ENCODE results near the gene INPP5B.
A peak's percentile ranks its signal among the peaks of the same experiment; 100 is the strongest.
"Not testable (repeated sequence)": the region's sequence is repeated elsewhere in the genome, so short reads cannot be mapped to it uniquely, and the experiment has no call there.

The INPP5B gene

DNA sequence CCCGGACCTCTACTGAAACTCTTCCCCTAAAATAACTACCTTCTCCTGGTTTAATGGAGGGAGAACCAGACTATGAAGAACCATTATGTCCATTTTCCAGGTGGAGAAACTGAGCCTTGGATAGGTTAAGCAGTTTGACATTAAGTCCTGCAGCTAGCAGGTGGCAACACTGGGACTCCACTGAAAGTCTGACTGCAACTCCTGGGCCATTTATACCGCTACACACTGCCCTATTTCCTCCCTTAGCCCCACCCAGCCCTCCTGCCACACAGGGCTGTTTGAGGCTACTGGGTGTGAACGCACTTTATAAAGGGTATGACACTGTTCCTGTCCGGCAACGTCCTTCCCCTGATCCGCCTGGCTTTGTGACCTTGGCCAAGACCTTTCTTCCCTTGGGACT is 511 bp upstream of the INPP5B start:
- no peak for DNase-seq

DNA sequence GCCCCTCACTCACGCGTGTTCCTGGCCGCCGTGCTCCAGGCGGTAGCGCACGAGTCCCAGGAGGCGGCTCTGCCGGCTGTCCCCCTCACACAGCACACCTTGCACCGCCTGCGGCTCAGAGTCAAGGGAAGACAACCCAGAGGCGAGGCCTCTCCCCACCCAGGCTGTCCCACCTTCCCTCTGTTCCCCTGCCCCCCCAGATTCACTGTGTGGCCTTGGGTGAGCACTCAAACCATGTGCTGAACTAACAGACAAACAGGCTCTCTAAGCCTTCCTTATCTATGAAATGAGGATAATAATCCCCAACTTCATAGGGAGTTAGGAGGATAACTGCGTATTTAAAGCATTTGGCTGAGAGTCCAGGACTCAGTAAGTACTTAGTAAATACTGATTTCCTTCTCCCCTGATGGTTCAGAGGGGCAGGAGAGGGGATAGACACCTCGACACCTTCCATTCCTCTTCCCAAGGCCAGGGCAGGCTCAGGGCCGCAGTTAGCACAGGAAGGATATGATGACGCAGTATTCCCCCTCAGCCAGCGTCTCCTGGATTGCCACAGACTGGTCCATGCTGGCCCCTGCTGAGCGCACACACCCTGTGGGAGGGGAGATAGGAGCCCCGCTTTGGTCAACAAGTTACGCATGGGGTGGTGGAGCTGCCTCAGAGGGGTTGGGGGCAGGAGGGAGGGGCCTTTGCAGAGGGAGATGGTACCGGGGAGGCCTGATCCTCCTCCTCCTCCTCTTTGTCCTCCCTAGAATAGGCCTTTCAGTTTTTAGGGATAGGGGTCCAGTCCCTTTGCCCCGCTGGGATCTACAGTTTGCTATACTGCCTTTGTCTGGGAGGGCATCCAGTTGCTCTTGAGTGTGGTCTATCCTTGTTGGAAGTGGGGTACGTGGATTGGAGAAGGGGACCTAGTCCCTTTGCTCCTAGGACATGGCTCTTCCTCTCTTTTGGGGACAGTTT is 830 bp downstream of the INPP5B start:
- DNase-seq: peak in 1 of 2 experiments; percentile 17

DNA sequence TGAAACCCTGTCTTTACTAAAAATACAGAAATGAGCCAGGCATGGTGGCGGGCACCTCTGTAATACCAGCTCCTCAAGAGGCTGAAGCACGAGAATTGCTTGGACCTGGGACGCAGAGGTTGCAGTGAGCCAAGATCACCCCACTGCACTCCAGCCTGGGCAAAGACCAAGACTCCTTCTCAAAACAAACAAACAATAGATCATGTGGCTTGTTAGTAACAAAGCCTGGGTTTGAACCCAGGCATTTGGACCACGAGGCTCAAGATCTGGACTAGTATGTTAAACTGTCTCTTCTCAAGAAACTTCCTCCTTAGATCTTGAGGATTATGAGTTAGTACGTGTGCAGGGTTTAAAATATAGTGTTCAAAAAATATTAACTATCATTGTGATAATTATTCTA is 1.6 kb downstream of the INPP5B start:
- no peak for DNase-seq

DNA sequence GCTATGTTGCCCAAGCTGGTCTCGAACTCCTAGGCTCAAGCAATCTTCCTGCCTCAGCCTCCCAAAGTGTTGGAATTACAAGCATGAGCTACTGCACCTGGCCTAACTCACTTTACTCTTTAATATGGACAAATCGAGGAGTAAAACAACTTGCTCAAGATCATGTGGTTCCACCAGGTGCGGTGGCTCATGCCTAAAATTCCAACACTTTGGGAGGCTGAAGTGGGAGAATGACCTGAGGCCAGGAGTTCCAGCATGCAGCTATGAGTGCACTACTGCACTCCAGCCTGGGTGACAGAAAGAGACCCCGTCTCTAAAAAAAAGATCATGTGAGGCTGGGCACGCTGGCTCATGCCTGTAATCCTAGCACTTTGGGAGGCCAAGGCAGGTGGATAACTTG is 2.0 kb downstream of the INPP5B start:
- no peak for DNase-seq

DNA sequence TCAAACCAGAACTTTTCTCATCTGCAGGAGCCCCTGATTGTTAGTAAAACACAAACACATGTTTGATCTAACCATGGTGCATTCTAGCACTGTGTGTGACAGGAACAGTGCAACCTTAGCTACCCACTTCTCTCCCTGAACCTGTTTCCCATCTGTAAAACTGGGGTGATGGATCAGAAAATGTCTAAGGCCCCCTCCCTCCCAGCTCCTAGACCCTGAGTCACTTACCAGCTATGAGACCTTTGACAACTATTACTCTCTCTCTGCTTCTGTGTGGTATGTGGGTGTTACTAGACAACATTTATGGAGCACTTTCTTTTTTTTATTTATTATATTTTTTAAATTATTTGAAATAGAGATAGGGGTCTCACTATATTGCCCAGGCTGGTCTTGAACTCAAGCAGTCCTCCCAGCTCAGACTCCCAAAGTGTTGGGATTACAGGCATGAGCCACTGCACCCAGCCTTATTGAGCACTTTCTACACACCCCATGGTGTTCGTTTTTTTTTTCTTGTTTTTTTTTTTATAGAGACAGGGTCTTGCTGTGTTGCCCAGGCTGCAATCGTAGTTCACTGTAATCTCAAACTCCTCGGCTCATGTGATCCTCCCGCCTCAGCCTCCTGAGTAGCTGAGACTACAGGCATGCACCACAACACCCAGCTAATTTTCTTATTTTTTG is 2.6 kb downstream of the INPP5B start:
- DNase-seq: no peak

DNA sequence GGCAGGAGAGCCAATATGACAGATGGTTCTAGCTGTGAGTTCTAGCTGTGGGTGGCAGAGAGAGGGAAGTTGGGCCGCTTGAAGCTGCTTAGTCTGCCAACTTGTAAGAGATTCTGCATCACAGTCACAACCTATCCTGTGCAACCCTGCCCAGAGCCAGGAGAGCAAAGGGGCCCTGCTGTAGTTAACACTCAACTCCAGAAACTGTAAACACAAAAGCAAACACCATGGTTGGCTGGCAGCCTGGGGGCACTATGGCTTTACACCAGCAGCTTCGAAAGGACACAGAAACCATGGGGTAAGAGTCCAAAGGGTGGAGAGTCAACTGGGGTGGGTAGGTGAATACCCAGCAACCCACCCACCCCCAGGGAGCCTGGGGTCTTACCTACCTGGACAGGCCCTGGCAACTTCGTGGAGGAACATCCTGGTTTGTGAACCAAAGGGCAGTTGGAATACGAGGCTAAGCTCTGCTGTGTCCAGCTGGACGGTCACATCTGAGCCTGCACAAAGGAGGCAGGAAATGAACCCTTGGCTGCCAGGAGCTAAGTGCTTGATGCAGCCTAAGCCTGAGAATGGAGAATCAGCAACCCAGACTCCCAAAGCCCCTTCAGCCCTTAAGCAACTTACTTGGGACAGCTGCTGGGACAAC is 6.4 kb downstream of the INPP5B start:
- no peak for DNase-seq

DNA sequence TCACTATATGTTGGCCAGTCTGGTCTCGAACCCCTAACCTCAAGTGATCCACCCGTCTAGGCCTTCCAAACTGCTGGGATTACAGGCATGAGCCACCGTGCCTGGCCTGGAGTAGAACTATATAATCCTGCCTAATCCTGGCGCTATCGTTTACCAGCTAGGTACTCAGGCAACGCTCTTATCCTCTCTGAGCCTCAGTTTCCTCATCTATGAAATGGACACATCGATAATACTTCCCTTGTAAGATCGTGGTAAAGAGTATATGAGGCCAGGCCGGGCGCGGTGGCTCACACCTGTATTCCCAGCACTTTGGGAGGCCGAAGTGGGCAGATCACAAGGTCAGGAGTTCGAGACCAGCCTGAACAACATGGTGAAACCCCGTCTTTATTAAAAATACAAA is 10.1 kb downstream of the INPP5B start:
- not testable (repeated sequence) for DNase-seq

DNA sequence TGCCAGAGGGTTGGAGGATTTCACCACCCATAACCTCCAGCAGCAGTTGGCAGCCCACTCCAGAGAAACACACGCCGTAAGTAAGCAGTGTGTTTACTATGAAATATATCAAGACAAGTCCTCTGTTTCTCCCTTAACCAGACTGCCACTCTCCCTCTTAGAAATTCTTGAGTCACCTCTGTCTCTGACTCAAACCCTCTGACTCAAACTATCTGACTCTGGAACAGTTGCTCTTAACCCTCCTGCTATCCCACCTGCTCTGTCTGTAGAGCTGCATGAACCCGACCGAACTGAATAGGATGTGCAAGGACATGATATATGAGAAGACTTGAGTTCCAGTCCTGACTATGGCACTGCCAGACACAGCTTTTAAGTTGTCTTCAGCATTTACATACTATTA is 14.1 kb downstream of the INPP5B start:
- no peak for DNase-seq

DNA sequence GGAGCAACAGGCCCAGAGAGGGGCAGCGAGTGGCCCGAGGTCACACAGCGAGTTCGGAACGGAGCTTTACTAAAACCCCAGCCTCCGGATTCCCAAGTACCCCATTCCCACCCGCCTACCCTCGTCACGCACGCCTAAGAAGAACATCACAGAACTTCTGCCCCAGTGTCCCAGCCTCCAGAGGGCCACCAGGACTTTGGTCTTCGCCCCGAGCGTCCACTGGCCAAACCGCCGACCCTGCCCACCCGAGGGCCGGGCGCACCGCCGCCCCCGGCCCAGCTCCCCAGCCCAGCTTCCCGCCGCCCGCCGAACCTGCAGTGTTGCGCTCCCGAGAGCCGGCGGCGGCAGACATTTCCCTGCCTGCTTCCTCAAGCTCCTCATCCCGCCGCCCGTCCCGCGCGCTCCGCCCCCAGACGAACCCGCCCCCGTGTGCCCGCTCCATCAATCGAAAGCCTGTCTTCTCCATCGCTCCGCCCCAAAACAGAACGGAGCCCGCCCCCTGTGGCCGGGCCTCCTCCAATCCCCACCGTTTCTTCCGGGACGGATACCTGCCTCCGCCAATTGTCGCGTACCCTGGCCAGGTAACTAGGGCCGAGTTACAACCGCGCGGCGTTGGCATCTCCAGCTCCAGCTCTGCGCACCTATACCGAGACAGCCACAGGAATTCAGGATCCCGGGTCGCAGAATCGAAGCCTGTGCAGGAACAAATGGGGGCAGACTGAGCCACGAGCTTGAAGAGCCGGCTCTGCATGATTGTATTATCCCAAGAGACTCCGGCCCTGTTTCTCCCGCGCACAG is 15.3 kb downstream of the INPP5B start:
- DNase-seq: peak; percentile 97 to 98

DNA sequence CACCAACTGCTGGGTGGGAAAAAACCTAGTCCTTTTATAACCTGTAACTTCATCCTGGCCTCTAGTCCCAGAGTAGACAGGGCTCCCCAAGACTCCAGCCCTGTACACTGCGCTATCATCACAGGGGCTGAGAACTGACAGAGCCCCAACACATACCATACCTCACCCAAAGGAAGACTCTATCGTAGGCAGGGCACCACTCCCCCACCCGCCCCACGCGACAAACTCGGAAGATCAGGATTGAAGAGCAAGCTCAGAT is 15.8 kb downstream of the INPP5B start:
- DNase-seq: no peak

DNA sequence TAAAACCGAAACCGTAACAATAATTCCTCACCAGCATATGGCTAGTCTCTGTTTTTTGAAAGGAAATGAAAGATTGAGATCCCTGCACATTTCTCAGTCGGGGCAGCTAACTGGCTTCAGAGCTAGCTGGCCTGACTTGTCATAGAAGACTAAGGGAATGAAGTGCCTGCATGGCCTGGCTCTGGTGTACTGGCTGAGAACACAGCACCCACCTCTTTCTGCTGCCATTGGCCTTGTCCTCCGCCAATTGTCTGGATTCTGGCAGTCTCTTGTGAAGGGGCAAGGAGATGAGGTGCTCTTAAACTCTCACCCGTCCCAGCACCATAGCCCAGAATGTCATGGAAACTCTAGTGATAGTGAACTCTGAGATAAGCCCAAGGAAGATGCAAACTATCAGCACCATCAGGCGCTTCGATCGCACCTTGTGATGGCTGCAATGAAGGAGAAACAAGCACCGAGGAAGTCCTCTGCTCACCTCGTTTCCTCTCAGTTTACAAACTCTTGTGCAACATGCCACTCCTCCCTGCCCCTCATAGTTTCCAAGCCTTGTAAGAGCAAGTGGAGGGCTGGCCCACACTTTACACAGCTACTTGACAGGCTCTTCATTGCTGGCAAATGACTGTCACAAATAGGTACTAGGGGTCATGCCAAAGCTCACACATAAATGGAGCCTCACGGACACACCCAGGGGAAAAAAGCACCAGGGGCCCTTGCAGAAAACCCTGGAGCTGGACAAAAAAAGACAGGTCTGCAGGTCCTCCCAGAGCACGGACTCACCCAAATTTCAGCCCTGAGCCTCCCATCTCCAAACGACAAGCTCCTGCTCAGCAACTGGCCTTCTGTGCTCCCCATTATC is 16.4 kb downstream of the INPP5B start:
- DNase-seq: no peak

DNA sequence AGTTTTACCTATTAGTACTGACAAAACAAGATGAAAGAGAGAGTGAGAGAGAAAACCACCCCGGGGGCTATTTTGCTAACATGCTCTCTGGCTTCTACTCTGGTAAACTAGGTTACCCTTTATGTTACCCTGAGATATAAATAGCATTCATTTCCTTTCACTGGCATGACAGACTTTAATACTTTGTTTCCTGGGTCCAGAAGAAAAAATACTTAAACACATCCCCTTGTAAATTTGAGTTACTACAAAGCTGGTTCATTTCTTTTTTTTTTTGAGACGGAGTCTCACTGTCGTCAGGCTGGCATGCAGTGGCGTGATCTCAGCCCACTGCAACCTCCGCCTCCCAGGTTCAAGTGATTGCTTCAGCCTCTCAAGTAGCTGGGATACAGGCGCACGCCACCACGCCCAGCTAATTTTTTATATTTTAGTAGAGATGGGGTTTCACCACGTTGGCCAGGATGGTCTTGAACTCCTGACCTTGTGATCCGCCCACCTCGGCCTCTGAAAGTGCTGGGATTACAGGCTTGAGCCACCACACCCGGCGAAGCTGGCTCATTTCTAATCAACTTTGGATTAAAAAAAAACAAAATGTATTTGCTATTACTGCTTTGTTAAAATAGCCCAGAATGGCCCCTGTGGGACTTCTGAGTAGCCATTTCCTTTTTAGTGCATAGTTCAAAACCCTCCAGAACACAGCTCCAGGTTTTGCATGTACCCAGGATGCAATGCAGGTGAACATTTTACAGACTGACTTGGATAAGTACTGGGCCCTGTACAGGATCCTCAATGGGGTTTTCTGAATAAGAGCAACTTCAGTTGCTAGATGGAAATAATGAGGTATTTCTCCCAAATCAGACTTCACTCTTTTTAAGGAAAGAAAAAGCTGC is 20.6 kb downstream of the INPP5B start:
- no peak for DNase-seq

DNA sequence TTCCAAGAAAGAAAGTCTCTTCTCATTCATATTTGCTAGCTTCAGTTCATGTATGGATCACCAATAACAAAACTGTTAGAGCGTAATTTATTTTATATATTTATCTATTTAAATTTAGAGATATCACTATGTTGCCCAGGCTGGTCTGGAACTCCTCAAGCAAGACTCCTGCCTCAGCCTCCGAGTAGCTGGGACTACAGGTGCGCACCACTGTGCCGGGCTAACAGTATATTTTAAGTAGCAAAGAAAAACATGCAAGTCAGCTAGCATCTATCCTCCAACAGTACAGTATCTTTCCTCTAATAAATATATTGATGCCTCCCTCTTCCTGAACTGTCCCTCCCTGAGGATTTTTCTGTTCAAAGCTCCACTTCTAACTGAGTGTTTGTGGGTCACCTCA is 21.5 kb downstream of the INPP5B start:
- no peak for DNase-seq

DNA sequence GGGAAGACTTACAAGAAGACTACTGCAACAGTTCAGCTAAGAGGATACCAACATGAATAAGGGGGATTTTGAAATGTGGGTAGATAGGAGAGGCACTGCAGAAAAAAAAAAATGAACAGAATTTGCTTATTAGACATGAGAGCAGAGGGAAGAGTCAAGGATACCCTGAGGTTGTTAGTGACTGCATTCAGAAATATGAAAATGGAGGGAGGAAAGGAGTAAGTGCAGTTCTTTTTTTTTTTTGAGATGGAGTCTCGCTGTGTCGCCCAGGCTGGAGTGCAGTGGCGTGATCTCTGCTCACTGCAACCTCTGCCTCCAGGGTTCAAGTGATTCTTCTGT is 23.3 kb downstream of the INPP5B start:
- no peak for DNase-seq

DNA sequence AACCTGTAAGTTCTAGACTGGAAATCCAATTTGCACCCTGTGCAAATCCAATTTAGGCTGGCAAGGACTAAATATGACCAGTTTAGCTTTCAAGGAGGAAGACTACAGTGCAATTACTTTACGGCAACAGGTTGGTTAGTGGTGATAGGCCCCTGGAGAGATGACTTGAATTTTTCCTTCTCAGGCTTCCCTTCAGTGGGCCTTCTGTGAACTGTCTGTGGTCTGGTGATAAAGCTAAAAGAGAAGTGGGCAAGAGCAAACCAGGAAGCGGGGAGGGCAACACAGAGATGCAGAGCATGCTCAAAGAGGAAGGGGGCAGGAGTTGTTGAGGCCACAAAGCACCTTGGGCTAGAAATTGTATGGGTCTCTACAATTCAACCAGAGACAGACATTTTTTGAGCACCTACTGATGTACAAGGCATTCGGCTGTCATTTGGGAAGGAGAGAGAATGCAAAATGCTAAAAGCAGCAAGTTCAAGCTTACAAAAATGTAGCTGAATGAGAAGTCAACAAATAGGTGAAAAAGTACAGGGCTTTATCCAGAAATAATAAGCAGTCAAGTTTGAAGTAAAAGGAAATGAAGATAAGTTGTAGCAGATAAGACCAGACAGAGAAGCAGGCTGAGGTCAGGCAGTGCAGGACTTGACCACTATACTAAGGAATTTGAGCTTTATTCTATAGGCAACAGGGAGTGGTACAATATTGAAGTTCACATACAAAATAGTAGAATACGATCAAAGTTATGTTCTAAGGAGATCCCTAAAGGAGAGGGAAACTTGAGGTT is 23.9 kb downstream of the INPP5B start:
- DNase-seq: peak; percentile 98 to 99

DNA sequence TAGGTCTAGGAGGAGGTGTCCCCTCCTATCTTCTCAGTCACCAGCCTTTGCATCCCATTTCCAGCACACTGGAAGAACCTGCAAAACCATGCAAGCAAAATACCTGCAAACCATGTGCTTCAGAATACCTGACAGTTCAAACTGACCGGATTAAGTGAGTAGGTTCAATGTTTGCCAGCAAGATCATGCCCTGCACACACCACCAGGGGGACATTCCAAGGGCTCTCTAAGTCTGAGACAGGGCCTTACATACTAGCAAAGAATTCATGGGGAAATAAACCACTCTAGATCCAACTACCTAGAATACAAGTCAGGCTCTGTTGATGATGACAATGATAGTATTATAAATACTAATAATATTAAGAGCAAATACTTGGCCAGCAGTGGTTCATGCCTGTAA is 27.6 kb downstream of the INPP5B start:
- DNase-seq: peak; percentile 52 to 56

DNA sequence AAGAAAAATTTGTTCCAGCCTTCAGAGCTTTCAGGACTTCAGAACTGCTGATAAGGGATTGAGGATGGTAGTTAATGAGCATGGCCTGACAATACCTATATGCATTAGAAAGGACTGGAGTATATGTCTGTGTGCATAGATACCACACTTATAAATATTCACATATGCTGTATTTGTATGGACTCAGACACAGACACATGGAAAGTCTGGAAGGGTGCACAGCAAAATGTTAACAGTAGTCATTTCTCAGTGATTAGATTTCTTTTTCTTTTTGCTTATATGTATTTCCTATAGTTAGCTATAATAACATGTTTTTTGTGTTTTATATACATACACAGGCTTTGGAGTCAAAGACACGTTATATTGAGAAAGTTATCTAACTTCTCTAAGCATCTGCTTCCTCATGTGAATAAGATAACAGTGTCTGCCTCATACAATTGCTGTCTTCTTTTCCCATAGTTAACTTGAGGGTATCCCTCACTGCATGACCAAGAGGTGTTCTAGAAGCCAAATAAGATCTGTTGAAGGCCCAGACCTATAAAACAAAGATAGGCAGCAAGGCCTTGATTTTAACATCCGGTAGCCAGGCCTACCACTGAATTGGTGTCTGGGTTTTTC is 31.3 kb downstream of the INPP5B start:
- no peak for DNase-seq

DNA sequence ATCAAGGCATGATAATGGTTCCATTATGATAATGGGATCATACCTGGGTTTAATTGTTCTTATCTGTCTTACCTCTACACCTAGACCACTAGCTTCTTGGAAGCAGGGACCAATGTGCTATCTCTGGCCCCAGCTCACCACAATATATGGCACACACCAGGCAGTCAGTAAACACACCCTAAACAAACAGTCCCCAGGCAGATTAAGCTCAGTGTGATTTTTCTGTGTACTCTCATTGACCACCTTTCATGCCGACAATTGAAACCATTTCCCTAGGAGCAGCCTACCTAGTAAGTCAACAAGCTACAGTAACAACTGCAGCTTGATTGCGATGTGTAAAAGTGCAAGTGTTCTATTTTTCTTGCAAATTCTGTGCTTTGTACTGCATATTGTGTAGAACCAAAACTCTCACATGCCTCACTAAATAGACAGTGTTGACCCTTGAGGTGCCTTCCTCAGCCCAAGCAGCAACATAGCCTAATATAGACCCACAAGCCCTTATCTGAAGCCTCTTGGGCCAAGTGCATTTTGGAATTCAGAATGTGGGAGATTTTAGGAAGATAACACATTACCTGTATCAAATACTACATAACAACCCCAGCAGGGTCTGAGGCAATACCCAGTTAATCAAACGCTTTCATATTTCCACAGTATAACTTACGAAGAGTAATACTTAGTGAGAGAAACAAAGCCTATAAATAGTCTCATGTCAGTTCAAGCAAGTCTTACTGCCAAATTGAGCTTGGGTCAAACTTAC is 32.0 kb downstream of the INPP5B start:
- DNase-seq: no peak

DNA sequence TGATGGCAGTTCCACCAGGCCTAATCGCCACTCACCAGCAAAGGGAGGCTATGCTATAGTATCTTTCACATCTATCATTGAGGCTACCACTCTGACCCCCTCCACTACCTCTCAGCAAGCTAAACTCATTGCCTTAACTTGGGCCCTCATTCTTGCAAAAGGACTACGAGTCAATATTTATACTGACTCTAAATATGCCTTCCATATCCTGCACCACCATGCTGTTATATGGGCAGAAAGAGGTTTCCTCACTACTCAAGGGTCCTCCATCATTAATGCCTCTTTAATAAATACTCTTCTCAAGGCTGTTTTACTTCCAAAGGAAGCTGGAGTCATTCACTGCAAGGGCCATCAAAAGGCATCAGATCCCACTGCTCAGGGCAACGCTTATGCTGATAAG is 35.4 kb downstream of the INPP5B start:
- not testable (repeated sequence) for DNase-seq

Data from Kasumi-1 (cell line).